ENCODE measurements around the gene DNM3.

DNA sequence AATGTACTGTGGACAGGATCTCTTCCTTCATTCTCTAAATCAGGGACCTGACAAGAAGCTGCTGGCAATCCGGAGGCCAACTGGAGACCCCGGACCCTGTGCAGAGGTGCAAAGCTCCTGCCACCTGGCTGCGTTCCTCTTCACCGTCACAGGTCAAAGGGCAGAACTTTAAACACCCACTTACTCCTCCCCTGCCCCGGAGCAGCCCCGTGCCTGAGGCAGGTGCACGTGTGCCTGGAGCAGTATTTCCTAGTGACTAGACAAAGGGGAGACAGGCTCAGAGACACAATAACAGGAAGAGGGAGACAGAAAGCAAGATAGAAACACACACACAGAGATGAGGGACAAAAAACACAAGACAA, 609.2 kb downstream of the DNM3 start:
- TF ChIP-seq, protein P1, sequence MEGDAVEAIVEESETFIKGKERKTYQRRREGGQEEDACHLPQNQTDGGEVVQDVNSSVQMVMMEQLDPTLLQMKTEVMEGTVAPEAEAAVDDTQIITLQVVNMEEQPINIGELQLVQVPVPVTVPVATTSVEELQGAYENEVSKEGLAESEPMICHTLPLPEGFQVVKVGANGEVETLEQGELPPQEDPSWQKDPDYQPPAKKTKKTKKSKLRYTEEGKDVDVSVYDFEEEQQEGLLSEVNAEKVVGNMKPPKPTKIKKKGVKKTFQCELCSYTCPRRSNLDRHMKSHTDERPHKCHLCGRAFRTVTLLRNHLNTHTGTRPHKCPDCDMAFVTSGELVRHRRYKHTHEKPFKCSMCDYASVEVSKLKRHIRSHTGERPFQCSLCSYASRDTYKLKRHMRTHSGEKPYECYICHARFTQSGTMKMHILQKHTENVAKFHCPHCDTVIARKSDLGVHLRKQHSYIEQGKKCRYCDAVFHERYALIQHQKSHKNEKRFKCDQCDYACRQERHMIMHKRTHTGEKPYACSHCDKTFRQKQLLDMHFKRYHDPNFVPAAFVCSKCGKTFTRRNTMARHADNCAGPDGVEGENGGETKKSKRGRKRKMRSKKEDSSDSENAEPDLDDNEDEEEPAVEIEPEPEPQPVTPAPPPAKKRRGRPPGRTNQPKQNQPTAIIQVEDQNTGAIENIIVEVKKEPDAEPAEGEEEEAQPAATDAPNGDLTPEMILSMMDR (IDR thresholded peaks at IDR 0.05), result no peak
- TF ChIP-seq EP300 (IDR thresholded peaks at IDR 0.05; ENCODE audit: low read depth), result no peak
- no peak for TF ChIP-seq POLR2A (IDR thresholded peaks at IDR 0.05)
